Pancreas (tissue), 10 donors: Measurements from ENCODE around the gene UCN. TPM values are rescaled to one million over a fixed set of nuclear protein-coding genes. Genes with fewer than 3 reads are reported as not detected.

ENCODE experiments used
- ATAC-seq, 4 donors: fragments of 200-7000 bp; cut with Tn5 transposase; one replicate each; pipeline versions ENCODE4 v1.8.0 to v1.9.1; 2020; ENCODE audit warnings: mild to moderate bottlenecking in 4 of 4, moderate library complexity in 4 of 4
- DNase-seq, 6 donors: peaks; one replicate each; pipeline ENCODE4 v3.0.0-alpha.2; 2020
- FAIRE-seq: peaks from 2 replicates; lab custom pipeline; 2012; peaks lifted over from hg19 to GRCh38; lab: Jason Lieb, UNC
- H3K27ac ChIP-seq, 4 donors: fragments of 200-600 bp; sonication (generic); 1 replicate in 3 of 4; 2 replicates in 1 of 4; pipeline versions ENCODE4 v1.5.0 to v1.8.0; 2020
- H3K27me3 ChIP-seq, 4 donors: fragments of 200-600 bp; one replicate each; pipeline ENCODE4 v1.8.0; 2021
- H3K36me3 ChIP-seq, 3 donors: fragments of 200-600 bp; sonication (generic) in 1 of 3; one replicate each; pipeline versions ENCODE4 v1.5.0 to v1.8.0; 2020 to 2021
- H3K4me1 ChIP-seq, 3 donors: fragments of 200-600 bp; one replicate each; pipeline ENCODE4 v1.8.0; 2021
- H3K4me3 ChIP-seq, 4 donors: fragments of 200-600 bp; sonication (generic) in 2 of 4; one replicate each; pipeline versions ENCODE4 v1.5.0 to v1.8.0; 2020 to 2021
- H3K9me3 ChIP-seq, 4 donors: fragments of 200-600 bp; one replicate each; pipeline ENCODE4 v1.8.0; 2021
- CTCF ChIP-seq, 4 donors: fragments of 200-600 bp; sonication (generic) in 3 of 4; IDR thresholded peaks; one replicate each; pipeline versions ENCODE4 v1.5.0 to v1.8.0; 2021; ENCODE audit warnings: antibody characterized with exemption in 4 of 4
- WGBS, 2 donors: extraction: QIAGEN DNeasy Blood & Tissue Kit; methylation state at CpG; one replicate each; pipeline ENCODE4 v1.1.7; 2013; 5-methylcytosine and 5-hydroxymethylcytosine counted together
- intact Hi-C, 3 donors: fragments of 100-400 bp; cut with DNase I; formaldehyde crosslinking; loops; one replicate each; pipeline versions ENCODE4 v1.11.1 to v1.14.2; 2022
- polyA plus RNA-seq, 2 donors: library from polyadenylated mRNA; stranded (reverse); fragments of 200-250 nt; gene quantifications; one replicate each; pipeline ENCODE4 v1.2.3, GENCODE V29; 2013
- total RNA-seq, 6 donors: library from RNA; stranded (reverse); fragmentation: NEBNext Ultra II Directional in 4 of 6; extraction: Animal tissue kit (Norgen Biotek cat#: 25700) in 4 of 6; gene quantifications; one replicate each; pipeline versions ENCODE4 v1.2.1 to v1.2.4, GENCODE V29; 2021 to 2023
- donor health status: healthy with polysubstance abuse.
- donor health status: DM: no; HTN: no; CAD: no; lungs with moderate emphysema.
- donor health status: DM: no; HTN: no; CAD: no.
- donor health status: control.
- donor health status: control.
- donor health status: Bipolar disorder and iron deficiency.
- donor health status: DM: yes; HTN: yes; CAD: no.
- donor health status: DM: no; HTN: no; CAD: no.
- donor health status: DM: no; HTN: no; CAD: no.
- donor health status: DM: yes; HTN: yes; CAD: no.

The UCN gene
- total and polyA plus RNA-seq, 8 donors: 0.51 to 4.6 (median 0.86) TPM

GRCh38 chr2:27316655-27317412, 8.6 kb upstream of the UCN start:
- peak; percentile 80 to 97 (median 93) for DNase-seq

GRCh38 chr2:27315122-27315521, 6.9 kb upstream of the UCN start:
- WGBS, 2 donors: 71 to 82% methylated on average over 8 of the region's 8 CpGs

More at GRCh38 chr2:27316655-27317412, 8.6 kb upstream of the UCN start:
- H3K27me3 ChIP-seq: no peaks in the 10 kb centered on the region
- H3K27ac ChIP-seq: peak overlapping the region; percentile 6 to 81 (median 21)
- FAIRE-seq: no peak
- intact Hi-C loops: no loop called here
- H3K4me3 ChIP-seq: no peak overlapping the region
- no peaks in the 10 kb centered on the region for H3K36me3 ChIP-seq
- no peaks in the 10 kb centered on the region for H3K9me3 ChIP-seq
- no peak for TF ChIP-seq CTCF (IDR thresholded peaks at IDR 0.05)
- peak; percentile 79 to 87 (median 83) for ATAC-seq
- peaks cover 10 to 24% (median 17%) of the 10 kb centered on the region in 3 donors for H3K4me1 ChIP-seq
- WGBS, 2 donors: 39 to 40% methylated on average over 12 of the region's 12 CpGs

GRCh38 chr2:27314709-27315108, 6.5 kb upstream of the UCN start:
- H3K4me1 ChIP-seq: peaks cover 6 to 8% (median 6%) of the 10 kb centered on the region in 3 donors
- DNase-seq (no peak), FAIRE-seq (no peak), ATAC-seq (no peak)
- no peaks in the 10 kb centered on the region for H3K9me3 ChIP-seq
- no peaks in the 10 kb centered on the region for H3K27me3 ChIP-seq
- H3K27ac ChIP-seq: no peak overlapping the region
- 87 to 89% methylated on average over 9 of the region's 9 CpGs for WGBS, 2 donors
- H3K36me3 ChIP-seq: no peaks in the 10 kb centered on the region
- H3K4me3 ChIP-seq: no peak overlapping the region
- intact Hi-C loops: no loop called here
- TF ChIP-seq CTCF (IDR thresholded peaks at IDR 0.05): no peak

More at GRCh38 chr2:27315122-27315521, 6.9 kb upstream of the UCN start:
- no peak for TF ChIP-seq CTCF (IDR thresholded peaks at IDR 0.05)
- H3K9me3 ChIP-seq: no peaks in the 10 kb centered on the region
- H3K27ac ChIP-seq: no peak overlapping the region
- no peaks in the 10 kb centered on the region for H3K27me3 ChIP-seq
- DNase-seq (no peak), ATAC-seq (no peak), FAIRE-seq (no peak)
- no peak overlapping the region for H3K4me3 ChIP-seq
- H3K36me3 ChIP-seq: no peaks in the 10 kb centered on the region
- peaks cover 6 to 8% (median 6%) of the 10 kb centered on the region in 3 donors for H3K4me1 ChIP-seq
- intact Hi-C loops: no loop called here

GRCh38 chr2:27313882-27314645, 5.8 kb upstream of the UCN start:
- Histone ChIP-seq H3K4me3 (no peak overlapping the region), H3K4me1 (peaks cover 6 to 8% (median 6%) of the 10 kb centered on the region in 3 donors), H3K9me3 (no peaks in the 10 kb centered on the region), H3K27me3 (no peaks in the 10 kb centered on the region), H3K27ac (no peak overlapping the region), H3K36me3 (no peaks in the 10 kb centered on the region)
- intact Hi-C loops: no loop called here
- DNase-seq (no peak), FAIRE-seq (no peak), ATAC-seq (no peak)
- 90 to 94% methylated on average over 8 of the region's 8 CpGs for WGBS, 2 donors
- TF ChIP-seq CTCF (IDR thresholded peaks at IDR 0.05): no peak
